Skeletal muscle satellite cell (primary cell): ENCODE results near the gene MYORG. TPM values are rescaled to one million over a fixed set of nuclear protein-coding genes. Genes with fewer than 3 reads are reported as not detected.

Experiments used
- H3K27me3 ChIP-seq: 2 replicates; pipeline ENCODE4 v1.7.0; 2013; ENCODE audit warnings: low read length; ENCODE audit not compliant: control insufficient read depth, insufficient read depth
- H3K36me3 ChIP-seq: 2 replicates; pipeline ENCODE4 v1.7.0; 2013; ENCODE audit warnings: mild to moderate bottlenecking, control low read depth, low read length; ENCODE audit not compliant: insufficient read depth
- H3K4me1 ChIP-seq: 2 replicates; pipeline ENCODE4 v1.7.0; 2013; ENCODE audit warnings: low read length; ENCODE audit not compliant: control insufficient read depth, insufficient read depth
- H3K4me2 ChIP-seq: 2 replicates; pipeline ENCODE4 v1.7.0; 2013; ENCODE audit warnings: mild to moderate bottlenecking, low read length
- H3K4me3 ChIP-seq: 2 replicates; pipeline ENCODE4 v1.7.0; 2013; ENCODE audit warnings: low read length
- H3K9ac ChIP-seq: 2 replicates; pipeline ENCODE4 v1.7.0; 2013; ENCODE audit warnings: mild to moderate bottlenecking, low read depth, low read length, moderate library complexity
- H3K9me3 ChIP-seq: replicated peaks from 2 replicates; pipeline ENCODE4 v1.7.0; 2013; ENCODE audit warnings: mild to moderate bottlenecking, control low read depth, low read length
- small RNA-seq: library from RNA; depleted of rRNA; stranded (forward); fragments of <200 nt; gene quantifications from one replicate; pipeline ENCODE3, GENCODE V24; 2012

MYORG gene

DNA sequence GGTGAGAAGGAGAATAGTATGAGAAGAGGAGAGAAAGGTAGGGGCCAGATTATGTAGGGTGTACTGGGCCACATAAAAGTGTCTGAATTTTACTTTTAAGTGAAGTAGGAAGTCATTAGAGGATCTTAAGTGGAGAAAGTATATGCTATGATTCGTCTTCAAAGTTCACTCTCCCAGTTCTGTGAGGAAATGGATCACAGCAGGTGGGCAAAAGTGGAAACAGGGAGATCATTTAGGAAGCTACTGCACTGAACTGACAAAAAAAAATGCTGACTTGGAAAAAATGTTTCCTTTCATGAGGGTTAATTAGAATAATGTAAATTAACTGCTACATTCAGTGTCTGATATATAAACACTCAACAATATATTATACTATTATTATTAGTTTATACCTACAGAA is 50.0 kb downstream of the MYORG start:
- no peaks in the 10 kb centered on the region for H3K9me3 ChIP-seq
- no peak overlapping the region for H3K4me3 ChIP-seq
- peaks cover 32% of the 10 kb centered on the region for H3K4me1 ChIP-seq
- no peaks in the 10 kb centered on the region for H3K36me3 ChIP-seq
- H3K27me3 ChIP-seq, result no peaks in the 10 kb centered on the region
- no peak overlapping the region for H3K9ac ChIP-seq
- no peak overlapping the region for H3K4me2 ChIP-seq

GRCh38 chr9:34322899-34323591 is 53.7 kb downstream of the MYORG start:
- Histone ChIP-seq H3K9me3 (no peaks in the 10 kb centered on the region), H3K9ac (no peak overlapping the region), H3K4me2 (no peak overlapping the region), H3K4me1 (peaks cover 27% of the 10 kb centered on the region), H3K4me3 (no peak overlapping the region), H3K36me3 (no peaks in the 10 kb centered on the region), H3K27me3 (no peaks in the 10 kb centered on the region)

DNA sequence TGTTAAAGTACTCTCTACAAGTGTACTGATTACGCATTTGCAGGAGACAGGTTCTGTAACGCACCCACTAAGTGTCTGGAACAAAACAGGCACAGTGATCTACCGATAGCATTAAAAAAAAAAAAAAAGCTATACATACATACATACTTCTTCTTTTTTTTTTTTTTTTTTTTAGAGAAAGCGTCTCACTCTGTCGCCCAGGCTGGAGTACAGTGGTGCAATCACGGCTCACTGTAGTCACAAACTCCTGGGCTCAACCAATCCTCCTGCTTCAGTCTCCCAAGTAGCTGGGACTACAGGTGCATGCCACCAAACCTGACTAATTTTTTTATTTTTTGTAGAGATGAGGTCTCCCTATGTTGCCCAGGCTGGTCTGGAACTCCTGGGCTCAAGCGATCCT is 55.2 kb downstream of the MYORG start:
- Histone ChIP-seq H3K9me3 (no peaks in the 10 kb centered on the region), H3K27me3 (no peaks in the 10 kb centered on the region), H3K4me3 (no peak overlapping the region), H3K36me3 (no peaks in the 10 kb centered on the region), H3K4me1 (peaks cover 22% of the 10 kb centered on the region), H3K9ac (no peak overlapping the region), H3K4me2 (no peak overlapping the region)

DNA sequence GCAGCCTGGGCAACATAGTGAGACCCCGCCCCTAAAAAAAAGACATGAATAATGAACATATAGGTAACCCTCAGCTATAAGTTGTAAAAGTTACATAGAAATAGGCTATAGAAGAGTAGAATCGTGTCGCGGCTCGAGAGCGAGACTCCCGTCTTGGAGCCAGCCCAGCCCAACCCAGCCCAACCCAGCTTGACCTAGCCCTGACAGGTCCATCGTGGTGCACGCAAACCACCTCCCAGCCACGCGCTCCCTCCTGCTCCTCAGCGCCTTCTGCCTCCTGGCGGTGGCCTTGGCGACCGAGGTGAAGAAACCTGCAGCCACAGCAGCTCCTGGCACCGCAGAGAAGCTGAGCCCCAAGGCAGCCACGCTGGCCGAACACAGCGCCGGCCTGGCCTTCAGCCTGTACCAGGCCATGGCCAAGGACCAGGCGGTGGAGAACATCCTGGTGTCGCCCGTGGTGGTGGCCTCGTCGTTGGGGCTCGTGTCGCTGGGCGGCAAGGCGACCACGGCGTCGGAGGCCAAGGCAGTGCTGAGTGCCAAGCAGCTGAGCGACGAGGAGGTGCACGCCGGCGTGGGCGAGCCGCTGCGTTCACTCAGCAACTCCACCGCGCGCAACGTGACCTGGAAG is 58.4 kb downstream of the MYORG start:
- Histone ChIP-seq H3K4me2 (no peak overlapping the region), H3K27me3 (no peaks in the 10 kb centered on the region), H3K9ac (no peak overlapping the region), H3K4me3 (no peak overlapping the region), H3K9me3 (no peaks in the 10 kb centered on the region), H3K4me1 (peaks cover 7% of the 10 kb centered on the region), H3K36me3 (no peaks in the 10 kb centered on the region)

DNA sequence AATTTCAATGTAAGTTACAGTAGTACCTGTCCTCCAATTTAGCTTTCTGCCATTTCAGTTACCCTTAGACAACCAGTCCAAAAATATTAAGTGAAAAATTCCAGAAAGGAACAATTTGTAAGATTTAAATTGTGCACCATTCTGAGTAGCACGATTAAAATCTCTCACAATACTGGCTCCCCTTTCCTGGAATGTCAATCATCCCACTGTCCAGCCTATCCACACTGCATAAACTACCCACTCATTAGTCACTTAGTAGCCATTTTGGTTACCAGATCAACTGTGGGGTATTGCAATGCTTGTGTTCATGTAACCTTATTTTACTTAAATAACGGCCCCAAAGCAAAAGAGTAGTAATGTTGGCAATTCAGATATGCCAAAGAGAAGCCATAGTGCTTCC is 59.3 kb downstream of the MYORG start:
- Histone ChIP-seq H3K9me3 (no peaks in the 10 kb centered on the region), H3K27me3 (no peaks in the 10 kb centered on the region), H3K9ac (no peak overlapping the region), H3K4me1 (no peaks in the 10 kb centered on the region), H3K4me3 (no peak overlapping the region), H3K4me2 (no peak overlapping the region), H3K36me3 (no peaks in the 10 kb centered on the region)

Small RNAs within 50 kb of the gene (small RNA-seq; reads per million reads assigned to genes)
- gene RF00019, result not detected
